GM21737 (cell line): ENCODE data around the gene TBX18.

Source experiments
- ATAC-seq: cut with Tn5 transposase; IDR thresholded peaks from one replicate; pipeline ENCODE4 v1.9.1; 2021; ENCODE audit warnings: mild to moderate bottlenecking, moderate library complexity; ENCODE audit not compliant: unreplicated experiment

Gene TBX18

DNA sequence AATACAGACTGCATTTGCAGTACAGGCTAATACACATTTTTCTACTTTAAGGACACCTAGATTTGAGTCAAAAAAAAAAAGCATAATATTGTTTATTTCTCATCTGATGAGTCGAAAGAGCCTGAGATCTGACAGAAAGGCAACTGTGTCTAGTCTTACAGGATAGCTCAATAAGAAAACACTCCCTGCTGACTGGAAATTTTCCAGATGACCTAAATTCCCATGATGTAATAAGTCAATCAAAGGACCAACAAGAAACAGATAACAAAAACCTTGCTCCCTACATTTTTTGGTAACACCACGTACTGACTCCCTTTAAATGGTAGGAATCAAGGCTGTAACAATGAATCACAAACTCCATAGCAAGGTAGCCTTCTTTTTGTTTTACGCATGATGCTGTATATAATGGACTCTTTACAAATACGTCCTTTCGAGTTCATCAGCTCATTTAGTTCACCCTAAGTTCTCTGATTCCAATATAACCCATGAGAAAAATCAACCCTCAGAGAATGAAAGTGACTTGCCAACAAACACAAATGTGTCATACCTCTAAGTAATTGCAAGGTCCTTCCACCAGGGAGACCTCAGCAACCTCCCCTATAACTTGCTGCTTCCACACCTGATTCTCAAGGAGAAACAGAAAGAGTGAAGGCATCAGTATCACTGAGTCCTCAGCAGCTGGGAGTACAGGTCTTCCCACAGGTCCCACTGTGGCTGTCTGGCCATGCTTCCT, 12.1 kb downstream of the TBX18 start:
- ATAC-seq, result no peak

DNA sequence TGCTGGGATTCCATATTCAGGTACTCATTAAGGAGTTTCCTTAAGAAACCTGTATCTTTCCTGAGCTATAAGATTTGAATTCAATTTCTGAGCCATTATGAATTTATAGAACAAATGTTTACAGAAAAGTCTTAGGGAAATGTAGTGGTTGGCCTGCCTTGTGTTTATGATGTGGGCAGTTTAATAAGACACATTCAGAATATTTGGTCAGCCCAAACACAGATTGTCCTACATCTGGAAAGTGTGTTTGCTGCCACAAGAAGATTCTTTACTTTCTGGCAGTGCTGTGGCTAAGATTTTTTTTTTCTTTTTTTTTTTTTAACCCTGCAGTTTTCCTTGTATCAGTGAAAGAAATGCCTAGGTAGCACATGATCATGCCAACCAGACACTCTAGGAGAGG, 15.2 kb downstream of the TBX18 start:
- ATAC-seq, result no peak

DNA sequence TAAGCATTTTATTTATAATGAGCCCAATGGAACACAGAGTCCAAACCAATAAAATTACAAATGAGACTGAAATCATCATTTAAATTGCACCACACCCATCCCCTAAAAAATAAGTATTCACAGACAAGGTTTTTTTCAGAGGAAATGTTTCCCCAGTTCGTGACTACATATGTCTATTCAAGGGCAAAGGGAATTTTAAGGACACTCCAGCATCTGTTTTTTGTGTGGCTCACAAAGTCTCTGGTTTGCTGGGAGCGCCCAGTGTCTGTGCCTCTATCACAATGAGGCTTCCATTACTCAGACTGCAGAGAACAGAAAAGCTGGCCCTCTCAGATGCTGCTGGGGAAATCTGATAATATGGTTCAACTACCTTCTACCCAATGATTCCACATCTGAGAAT, 16.0 kb downstream of the TBX18 start:
- no peak for ATAC-seq

DNA sequence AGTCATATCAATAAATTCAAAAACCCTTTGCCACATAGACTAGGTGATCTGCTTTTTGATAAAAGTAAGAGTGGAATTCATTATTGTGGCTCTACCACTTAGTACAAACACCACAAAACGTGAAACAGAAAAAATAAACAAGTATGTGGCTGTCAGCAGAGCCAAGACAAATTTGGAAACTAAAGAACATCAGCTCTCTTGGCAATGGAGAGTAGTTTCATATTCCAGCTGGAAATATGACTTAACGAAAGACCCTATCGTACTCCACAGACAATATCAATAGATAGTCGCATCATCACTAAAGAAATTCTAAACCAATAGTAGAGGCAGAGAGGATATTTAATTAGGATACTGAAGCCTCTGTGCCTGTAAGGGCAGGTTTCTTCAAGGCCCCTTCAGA, 20.8 kb downstream of the TBX18 start:
- ATAC-seq, result no peak

DNA sequence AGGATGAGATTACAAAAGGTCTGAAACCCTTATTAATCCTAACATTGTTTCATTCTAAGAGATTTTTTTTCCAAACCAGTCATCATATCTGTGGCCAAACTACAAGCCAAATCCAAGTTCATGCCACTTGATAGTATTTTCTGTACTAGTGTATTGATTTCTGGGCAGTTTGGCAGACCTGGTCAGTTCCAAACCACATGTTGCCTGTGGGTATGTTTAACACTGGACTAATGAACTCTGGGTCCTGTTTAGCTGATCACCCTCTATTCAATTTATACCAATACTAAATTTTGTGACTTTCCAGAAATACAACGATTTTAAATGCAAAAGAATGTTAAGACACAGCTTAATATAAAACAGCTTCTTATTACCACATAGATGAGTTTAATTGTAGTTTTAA, 24.0 kb downstream of the TBX18 start:
- ATAC-seq, result no peak

DNA sequence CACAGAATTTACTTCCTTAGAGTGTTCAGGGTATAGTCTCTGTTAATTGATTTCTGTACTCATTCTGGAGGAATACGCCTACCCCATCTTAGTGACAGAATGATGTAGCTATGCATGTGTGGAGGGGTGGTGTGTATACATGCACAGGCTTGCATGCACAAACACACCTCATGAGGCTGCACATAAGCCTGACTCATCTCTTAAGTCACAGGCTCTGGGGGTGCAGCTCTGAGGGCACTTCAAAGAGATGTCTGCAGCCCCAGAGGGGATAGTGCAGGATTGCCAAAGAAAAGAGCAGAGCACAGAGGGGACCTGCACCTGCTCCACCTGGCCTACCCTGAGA, 24.6 kb downstream of the TBX18 start:
- no peak for ATAC-seq

DNA sequence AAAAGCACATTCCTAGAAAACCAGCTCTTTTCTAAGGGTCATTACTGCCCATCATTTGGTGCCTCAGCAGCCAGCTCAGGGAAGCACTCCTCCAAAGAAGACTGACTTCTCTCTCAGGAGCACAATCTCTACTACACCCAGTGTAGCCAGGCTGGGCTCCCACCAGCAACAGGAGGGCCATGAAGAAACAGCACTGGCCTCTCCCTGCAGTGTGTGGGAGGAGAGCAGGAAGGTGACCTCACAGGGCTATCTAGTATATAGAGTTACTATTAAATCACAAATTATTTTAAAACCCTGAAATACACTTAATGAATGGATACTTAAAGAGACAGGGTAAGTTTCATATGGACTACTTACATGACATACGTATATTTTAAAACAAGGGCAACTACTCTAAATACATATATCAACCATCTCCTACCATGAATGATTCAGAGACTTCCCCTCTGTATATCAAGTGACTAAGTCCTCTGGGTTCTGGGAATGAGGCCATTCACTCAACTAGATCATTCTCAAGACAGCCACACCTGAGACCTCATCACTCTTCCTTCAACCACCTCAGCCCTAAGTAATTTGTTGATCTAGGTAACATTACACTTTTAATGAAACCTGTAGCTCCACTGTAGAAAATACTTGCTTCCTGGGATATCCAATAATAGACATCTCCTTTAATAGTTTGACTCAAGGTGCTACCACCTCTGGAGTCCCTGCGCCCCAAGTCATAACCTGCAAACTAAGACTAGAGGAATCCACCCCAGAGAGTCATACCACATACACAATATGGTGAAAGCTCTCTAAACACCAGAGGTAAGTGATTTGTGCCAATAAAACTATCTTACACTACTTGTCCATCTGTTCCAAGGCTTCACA, 25.2 kb downstream of the TBX18 start:
- ATAC-seq, result no peak

DNA sequence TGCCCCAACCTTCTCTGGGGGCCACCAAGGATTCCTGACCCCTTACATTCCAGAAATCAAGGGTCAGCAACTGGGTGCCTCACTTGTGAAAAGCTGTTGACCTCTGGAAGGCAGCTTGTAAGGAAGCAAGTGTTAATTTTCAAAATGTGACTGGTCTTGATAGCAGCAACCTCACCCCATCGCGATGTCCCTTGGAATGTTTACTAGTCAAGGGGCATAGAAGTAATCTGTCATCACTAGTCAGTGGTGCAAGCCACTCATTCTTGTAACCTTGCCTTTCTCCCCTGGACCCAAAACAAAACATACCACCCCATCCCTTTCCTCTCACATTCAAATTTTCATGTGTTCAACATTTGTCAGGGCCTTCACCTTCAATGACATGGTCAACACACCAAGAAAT, 30.5 kb downstream of the TBX18 start:
- ATAC-seq, result no peak

DNA sequence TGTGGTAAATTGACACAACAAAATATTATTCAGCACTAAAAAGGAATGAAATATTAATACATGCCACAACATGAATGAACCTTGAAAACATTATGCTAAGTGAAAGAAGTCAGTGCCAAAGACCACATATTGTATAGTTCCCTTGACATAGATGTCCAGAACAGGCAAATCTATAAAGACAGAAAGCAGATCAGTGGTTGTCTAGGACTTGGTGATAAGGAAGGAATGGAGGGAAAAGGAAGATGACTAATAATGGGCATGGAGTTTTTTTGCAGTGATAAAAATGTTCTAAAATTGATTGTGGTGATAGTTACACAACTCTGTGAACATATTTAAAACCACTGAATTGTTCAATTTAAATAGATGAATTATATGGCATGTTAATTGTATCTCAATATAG, 32.5 kb downstream of the TBX18 start:
- ATAC-seq, result no peak

DNA sequence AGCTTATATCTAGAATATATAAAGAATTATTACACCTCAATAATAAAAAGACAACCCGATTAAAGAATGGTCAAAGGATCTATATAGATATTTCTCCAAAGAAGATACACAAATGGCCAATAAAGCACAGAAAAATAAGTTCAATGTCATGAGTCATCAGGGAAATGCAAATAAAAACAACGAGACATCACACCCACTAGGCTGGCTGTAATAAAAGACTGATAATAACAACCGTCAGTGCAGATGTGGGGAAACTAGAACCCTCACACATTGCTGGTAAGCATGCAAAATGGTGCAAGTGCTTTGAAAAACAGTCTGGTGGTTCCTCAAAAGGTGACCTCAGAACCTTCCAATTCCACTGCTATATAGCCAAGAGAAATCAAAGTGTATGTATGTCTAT, 33.0 kb downstream of the TBX18 start:
- ATAC-seq, result no peak

DNA sequence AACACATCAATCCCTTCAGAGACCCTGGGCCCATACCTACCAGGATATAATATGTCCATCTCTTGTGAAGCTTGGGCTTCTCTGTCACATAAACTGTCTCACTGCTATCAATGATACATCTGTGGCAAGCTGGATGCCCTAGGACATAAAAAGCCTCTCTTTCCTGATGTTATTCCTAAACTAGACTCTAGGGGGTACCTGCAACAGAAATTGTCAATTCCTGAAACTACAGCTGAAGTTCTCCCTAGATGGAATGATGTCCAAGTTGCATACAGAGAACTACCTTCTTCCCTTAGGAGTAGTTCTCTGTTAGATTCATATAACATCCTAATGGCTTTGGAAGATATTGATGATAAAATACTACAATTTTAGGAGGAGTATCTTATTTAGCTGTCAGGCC, 35.8 kb downstream of the TBX18 start:
- ATAC-seq, result no peak

DNA sequence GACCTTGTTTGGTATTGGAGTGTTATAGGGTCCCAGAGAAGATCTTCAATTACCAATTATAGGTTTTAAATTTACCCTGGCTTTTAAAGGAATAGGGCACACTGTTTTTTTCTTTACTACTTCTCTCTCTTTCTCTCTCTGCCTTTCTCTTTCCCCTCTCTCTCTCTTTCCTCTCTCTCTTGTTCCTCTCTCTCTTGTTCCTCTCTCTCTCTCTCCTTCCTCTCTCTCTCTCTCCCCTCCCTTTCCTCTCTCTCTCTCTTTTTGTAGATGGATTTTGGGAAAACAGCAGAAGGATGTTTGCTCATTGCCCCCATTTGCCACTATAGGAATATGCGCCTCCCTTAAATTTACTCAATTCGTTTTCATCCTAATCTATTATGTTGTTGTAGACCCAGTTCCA, 45.2 kb downstream of the TBX18 start:
- ATAC-seq, result no peak

DNA sequence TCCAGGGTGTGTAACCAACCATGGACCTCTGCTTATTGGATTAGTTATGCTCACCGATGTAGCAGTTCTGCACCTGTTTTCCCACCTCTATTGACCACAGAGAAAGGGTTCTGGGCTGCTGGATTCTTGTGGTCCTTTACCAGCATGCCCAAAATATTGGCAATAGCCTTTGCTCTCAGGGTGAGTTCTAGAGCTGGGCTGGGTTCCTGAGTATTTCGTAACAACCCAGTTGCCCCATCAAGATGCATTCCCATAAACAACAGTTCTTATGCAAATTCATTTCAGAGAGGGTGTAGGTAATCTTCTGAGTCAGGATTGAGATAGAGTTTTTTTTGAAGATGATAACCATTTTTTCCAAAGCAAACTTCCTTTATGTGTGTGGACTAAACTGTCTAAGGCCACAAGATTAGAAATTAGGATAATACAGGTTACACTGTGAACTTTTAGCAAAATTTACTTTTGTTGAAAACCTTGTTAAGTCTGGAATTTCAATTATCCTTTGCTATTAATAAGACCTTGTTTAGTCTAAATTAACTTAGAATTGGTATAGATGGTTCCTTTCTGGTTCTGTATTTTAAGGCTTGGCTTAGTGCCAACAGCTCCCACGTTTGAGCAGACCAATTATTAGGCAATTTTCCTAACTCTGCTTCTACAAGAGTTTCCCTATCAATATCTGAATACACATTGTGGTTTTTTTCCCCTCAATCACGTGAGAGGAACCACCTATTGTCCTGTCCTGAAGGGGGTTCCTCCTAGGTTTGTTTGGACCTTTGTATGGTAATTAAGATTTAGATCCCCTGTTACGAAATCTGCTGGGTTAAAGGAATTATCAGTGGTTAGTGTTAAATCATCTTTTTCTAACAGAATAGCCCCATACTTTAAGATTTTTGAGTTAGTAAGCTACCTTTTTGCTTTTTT, 46.1 kb downstream of the TBX18 start:
- no peak for ATAC-seq

DNA sequence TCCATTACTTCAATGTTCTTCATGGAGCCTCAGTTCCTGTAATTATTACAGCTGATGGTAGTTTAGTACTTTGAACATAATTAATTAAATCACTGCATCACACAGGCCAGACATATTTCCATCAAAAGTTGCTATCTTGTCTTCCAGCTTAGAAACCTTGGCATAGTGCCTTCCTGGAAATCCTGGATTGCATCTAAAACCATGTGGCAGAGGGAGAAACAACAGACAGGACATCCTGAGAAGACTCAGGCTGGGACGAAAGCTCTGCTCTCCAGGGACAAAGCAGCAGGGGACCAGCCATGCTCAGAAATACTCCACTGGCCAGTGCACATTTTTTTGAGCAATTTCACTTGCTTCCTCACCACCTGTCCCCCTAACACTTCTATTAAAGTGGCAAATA, 55.3 kb downstream of the TBX18 start:
- ATAC-seq, result no peak

DNA sequence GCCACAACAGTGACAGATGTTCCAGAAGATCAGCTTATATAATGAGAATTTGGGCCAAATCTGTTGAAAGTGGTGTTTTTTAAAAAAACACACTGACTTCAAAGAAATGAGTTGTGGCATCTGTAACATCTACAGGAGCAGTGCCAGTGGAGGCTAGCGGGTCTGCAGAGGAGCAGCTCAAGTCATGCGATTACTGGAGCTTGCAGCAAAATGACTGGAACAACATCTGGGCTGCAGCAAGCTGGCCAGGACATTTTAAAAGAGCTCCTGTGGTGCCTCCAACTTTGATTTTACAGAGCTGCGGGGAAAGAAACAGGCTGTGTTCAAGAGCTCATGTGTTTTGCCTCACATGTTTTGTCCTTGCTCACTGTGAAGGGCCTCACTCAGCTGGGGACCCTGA, 57.2 kb downstream of the TBX18 start:
- ATAC-seq, result no peak

DNA sequence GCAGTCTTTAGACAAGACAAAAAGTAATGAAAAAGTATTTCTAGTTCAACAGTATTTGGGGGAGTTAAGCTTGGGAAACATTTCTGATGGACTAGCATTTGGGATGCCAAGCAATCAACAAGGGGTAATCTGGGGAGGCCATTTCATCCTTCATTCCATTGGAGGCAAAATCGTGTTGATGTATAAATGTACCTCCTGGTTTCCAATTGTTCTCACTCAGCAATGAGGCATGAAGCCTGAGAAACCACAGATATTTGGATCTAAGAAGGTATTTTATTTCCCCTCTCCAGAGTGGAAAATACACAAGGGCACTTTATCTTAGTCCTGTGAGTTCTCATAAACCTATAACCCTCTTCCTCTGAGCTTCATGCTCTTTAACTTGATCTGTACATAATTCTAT, 68.2 kb downstream of the TBX18 start:
- no peak for ATAC-seq

DNA sequence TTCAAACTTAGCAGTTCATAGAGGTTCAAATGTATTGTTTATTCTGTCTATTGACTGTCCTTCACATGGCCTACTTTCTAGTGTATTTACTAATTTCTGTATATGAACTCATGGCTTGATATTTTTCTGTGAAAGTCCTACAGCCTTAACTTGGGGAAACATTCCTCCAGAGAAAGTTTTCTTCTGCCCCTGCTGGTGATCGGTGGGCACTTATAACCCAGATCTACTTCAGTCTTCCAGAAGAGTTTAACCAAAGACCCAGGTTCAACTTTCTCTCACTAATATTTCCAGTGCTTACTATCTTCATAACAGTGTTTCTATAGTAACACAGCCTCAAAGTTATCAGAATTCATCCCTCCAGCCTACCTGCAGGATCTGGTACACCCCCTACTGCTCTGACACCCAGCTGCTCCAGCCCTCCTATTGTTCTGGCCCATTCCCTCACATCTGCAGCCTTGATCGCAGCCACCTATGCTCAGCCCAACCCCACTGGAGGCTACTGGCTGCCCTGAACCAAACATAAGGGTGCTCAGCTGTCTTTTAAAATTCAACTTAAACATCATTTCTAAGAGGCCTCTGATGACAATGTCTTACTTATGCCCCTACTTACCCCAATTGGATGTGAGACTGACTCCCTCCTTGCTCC, 72.3 kb downstream of the TBX18 start:
- no peak for ATAC-seq

DNA sequence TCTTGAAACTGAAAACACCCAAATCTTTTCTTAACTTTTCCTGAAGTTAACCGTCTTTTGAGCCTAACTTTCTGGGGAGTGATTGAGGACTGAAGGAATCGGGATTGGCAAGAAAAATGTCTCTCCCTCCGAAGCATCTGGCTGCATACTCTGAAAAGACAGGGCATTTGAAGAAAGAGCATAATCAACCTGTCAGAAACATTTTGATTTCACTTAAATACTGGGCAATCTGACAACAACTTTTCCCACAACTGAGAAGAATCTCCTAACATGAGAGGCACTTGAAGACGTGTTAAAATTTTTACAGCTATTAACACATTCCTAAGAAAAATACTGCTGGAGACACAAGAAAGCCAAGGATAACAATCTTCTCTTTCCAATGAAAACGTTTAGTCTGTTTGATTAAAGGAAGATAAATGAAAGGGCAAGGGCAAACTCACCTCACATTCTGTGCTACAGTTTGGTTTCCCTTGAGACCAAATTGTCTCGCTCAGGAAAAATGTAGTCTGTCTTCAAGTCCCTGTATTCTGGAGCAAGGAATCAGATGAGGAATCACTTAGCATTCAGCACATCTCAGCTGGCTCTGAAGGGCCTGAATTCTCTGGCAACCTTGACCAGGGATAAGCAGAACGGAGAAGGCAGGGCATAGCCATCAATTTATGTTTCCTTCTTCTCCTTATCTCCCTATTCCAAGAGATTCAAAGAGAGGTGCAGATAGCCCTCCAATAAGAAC, 76.1 kb downstream of the TBX18 start:
- ATAC-seq, result no peak

DNA sequence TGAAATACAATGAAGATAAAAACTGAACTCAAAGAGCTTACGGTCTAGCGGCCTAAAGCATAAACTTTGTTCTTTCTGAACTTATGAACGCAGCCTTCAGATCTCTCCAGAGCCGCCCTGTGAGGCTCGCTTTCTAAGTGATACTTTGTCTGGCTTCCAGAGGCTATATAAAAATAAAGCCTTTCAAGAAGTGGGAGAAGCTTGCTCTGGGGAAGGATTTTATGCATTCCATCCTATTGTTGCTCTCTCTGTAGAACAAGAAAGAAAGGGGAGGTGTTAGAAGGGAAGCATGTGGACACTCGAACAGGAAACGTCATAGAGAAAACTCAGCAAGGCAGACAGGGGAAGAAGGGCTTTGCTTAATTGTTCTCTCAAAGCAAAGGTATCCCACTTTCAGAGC, 77.0 kb downstream of the TBX18 start:
- ATAC-seq, result no peak

DNA sequence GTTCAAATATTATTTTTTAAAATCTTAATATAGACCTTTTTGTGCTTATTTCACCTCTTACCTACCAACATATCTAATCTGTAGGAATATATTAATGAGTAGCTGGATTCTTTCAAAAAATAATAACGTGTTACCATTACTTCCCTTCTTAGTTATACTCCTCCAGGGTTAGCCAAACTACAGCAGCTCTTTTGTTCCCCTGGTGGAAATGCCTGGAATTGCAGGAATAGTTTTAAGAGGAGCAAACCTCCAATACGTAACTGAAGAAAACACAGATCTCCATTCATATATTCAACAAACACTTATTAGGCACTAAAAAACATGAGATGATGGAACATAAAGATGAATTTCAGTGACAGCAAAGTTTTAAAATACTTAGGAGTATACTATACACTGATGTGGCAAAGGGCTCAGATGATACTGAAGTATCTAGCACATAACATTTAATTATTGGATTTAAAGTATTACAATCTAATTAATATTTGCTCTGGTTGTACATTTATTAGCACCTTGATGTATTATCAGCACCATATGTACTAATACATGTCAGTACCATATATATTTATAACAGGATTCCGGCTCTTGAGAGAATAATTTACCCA, 78.3 kb downstream of the TBX18 start:
- ATAC-seq, result no peak
